ENCODE results near the gene NPBWR2.
"Not testable (repeated sequence)": the region's sequence is repeated elsewhere in the genome, so short reads cannot be mapped to it uniquely, and the experiment has no call there.

NPBWR2 gene

DNA sequence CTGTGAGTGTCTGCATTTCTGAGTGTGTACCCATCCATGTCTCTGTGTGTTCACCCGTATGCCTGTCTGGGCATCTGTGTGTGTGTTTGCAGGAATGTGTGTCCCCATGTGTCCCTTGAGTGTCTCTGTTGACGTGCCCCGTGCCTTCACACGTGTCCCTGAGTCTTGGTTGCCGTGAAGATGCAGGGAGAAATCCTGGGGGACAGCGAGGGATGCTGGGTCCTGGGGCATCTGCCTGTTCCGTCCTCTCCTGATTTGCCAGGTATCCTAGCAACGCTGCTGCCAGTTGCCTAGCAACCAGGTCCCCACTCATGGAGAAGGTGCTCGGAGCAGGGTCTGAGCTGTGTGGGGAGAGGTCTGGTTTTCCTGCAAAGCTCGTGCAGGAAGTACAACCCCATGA, 17.2 kb downstream of the NPBWR2 start:
- Histone ChIP-seq H3K79me2 (ENCODE audit: control insufficient read depth, insufficient read depth, low read length, unreplicated experiment) (no peaks in the 10 kb centered on the region), H3K36me3 (ENCODE audit: insufficient read depth, low read length) (no peaks in the 10 kb centered on the region), H2AFZ (ENCODE audit: low read length, unreplicated experiment) (no peak overlapping the region), H3K27ac (ENCODE audit: low read depth, low read length) (no peak overlapping the region), H3K4me1 (ENCODE audit: control insufficient read depth, insufficient read depth, low read length, unreplicated experiment) (no peaks in the 10 kb centered on the region), H3K4me3 (ENCODE audit: low read depth, low read length) (no peak overlapping the region), H3K27me3 (ENCODE audit: insufficient read depth, low read length) (peaks cover 17% of the 10 kb centered on the region)

DNA sequence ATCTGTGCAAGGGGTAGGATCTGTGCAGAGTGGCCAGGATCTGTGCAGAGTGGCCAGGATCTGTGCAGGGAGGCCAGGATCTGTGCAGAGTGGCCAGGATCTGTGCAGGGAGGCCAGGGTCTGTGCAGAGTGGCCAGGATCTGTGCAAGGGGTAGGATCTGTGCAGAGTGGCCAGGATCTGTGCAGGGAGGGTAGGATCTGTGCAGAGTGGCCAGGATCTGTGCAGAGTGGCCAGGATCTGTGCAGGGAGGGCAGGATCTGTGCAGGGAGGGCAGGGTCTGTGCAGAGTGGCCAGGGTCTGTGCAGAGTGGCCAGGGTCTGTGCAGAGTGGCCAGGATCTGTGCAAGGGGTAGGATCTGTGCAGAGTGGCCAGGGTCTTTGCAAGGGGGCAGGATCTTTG, 18.8 kb downstream of the NPBWR2 start:
- H2AFZ ChIP-seq (ENCODE audit: low read length, unreplicated experiment); H3K4me3 ChIP-seq (ENCODE audit: low read depth, low read length); H3K36me3 ChIP-seq (ENCODE audit: insufficient read depth, low read length); H3K79me2 ChIP-seq (ENCODE audit: control insufficient read depth, insufficient read depth, low read length, unreplicated experiment); H3K27ac ChIP-seq (ENCODE audit: low read depth, low read length); H3K4me1 ChIP-seq (ENCODE audit: control insufficient read depth, insufficient read depth, low read length, unreplicated experiment): not testable (repeated sequence)
- peaks cover 32% of the 10 kb centered on the region for H3K27me3 ChIP-seq (ENCODE audit: insufficient read depth, low read length)

GRCh38 chr20:64087226-64087825, 20.0 kb downstream of the NPBWR2 start:
- H3K4me3 ChIP-seq (ENCODE audit: low read depth, low read length); H3K27ac ChIP-seq (ENCODE audit: low read depth, low read length); H2AFZ ChIP-seq (ENCODE audit: low read length, unreplicated experiment); H3K79me2 ChIP-seq (ENCODE audit: control insufficient read depth, insufficient read depth, low read length, unreplicated experiment); H3K36me3 ChIP-seq (ENCODE audit: insufficient read depth, low read length); H3K4me1 ChIP-seq (ENCODE audit: control insufficient read depth, insufficient read depth, low read length, unreplicated experiment): not testable (repeated sequence)
- peaks cover 32% of the 10 kb centered on the region for H3K27me3 ChIP-seq (ENCODE audit: insufficient read depth, low read length)

DNA sequence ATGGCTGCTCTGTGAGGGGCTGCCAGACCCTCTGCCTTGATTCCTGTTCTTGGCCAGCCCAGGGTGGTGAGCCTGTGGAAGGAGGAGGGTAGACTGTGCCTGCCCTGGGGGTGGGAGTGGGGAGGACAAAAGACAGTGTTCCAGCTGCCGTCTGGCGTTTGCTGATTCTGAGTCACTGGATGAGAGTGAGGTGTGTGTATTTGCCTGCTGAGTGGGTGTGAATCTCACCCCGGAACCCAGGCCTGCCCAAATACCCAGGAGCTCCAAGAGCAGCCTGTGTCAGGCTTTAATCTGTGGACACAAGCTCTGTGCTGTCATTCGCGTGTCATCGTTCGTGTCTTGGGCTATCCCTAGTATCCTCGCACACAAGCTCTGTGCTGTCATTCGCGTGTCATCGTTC, 20.6 kb downstream of the NPBWR2 start:
- Histone ChIP-seq H3K4me3 (ENCODE audit: low read depth, low read length) (no peak overlapping the region), H3K27ac (ENCODE audit: low read depth, low read length) (no peak overlapping the region), H3K79me2 (ENCODE audit: control insufficient read depth, insufficient read depth, low read length, unreplicated experiment) (no peaks in the 10 kb centered on the region), H3K27me3 (ENCODE audit: insufficient read depth, low read length) (peaks cover 32% of the 10 kb centered on the region), H3K36me3 (ENCODE audit: insufficient read depth, low read length) (no peaks in the 10 kb centered on the region), H3K4me1 (ENCODE audit: control insufficient read depth, insufficient read depth, low read length, unreplicated experiment) (peaks cover 4% of the 10 kb centered on the region), H2AFZ (ENCODE audit: low read length, unreplicated experiment) (no peak overlapping the region)

- H3K79me2 ChIP-seq (ENCODE audit: control insufficient read depth, insufficient read depth, low read length, unreplicated experiment), result no peaks in the 10 kb centered on the region
- H3K27ac ChIP-seq (ENCODE audit: low read depth, low read length), result no peak overlapping the region
- peaks cover 11% of the 10 kb centered on the region for H3K4me1 ChIP-seq (ENCODE audit: control insufficient read depth, insufficient read depth, low read length, unreplicated experiment)
- H2AFZ ChIP-seq (ENCODE audit: low read length, unreplicated experiment), result no peak overlapping the region
- peaks cover 32% of the 10 kb centered on the region for H3K27me3 ChIP-seq (ENCODE audit: insufficient read depth, low read length)
- no peak overlapping the region for H3K4me3 ChIP-seq (ENCODE audit: low read depth, low read length)
- no peaks in the 10 kb centered on the region for H3K36me3 ChIP-seq (ENCODE audit: insufficient read depth, low read length)
Measured at GRCh38 chr20:64084685-64085152, 22.6 kb downstream of the NPBWR2 start.

DNA sequence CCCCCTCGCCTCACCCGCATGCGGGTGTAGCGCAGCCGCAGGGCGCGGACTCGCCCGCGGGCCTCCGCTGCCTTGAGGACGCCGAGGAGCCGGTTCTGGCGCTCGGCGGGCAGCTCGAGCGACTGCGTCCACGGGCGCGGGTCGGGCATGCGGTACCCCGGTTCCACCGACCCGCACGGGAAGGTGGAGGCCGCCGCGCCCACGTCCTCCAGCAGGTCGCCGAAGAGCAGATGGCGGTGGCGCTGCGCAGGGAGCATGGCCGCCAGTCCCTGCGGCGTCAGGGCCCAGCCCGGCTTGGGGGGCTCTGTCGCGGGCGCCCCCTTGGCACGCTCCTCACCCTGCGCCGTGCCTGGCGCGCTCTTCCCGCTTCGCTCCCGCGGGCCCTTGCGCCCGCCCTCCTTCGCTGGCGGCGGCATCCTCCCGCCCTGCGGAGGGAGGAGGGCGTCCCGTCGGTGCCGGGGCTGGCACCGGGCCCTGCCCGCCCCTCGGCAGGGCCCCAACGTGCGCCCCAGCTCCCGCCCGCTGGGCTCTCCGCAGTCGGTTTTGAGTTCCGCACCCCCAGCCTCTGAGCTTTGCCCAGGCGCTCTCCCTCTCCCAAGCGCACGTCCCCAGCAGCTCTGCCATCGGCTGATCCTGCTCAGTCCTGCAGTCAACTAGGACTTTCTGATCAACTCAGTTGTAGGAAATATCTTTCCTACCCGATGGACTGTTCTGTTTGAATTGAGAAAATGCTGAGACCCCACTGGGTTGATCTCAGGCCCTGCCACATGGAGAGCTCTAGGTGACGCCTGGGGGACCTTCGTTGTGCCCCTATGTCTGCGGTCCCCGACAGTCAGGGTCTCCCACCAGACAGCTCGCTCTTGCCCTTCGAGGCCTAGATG, 23.3 kb downstream of the NPBWR2 start, which contains the start of gene LKAAEAR1:
TSS of gene LKAAEAR1 (minus strand) at position 595 of the 881 bp plus-strand sequence. CDS start at position 416, 179 bp downstream.
- Histone ChIP-seq H3K79me2 (ENCODE audit: control insufficient read depth, insufficient read depth, low read length, unreplicated experiment) (no peaks in the 10 kb centered on the region), H3K27me3 (ENCODE audit: insufficient read depth, low read length) (peaks cover 32% of the 10 kb centered on the region), H2AFZ (ENCODE audit: low read length, unreplicated experiment) (peak within 1 kb of the TSS; percentile 53), H3K36me3 (ENCODE audit: insufficient read depth, low read length) (no peaks in the 10 kb centered on the region), H3K4me1 (ENCODE audit: control insufficient read depth, insufficient read depth, low read length, unreplicated experiment) (peaks cover 11% of the 10 kb centered on the region), H3K4me3 (ENCODE audit: low read depth, low read length) (peak within 1 kb of the TSS; percentile 48), H3K27ac (ENCODE audit: low read depth, low read length) (no peak within 1 kb of the TSS)

DNA sequence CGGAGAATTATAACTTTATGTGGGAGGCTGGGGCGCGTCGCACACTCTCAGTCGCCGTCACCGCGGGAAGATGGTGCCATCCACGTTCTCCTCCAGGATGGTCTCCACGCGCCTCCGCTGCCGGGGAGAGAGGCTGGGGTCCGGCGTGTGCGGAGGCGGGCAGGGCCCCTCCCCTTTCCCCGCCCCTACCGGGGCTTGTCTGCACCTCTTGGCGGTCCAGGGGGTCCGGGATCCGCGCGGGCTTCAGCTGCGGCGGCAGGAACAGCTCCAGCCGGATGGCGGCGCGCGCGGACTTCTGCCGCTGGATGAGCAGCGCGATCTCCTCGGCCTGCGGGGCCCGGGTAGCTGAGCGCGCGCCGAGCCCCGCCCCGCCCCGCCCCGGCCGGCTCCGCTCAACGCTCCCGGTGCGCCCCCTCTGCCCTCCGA, 24.0 kb downstream of the NPBWR2 start:
- Histone ChIP-seq H3K79me2 (ENCODE audit: control insufficient read depth, insufficient read depth, low read length, unreplicated experiment) (no peaks in the 10 kb centered on the region), H3K4me1 (ENCODE audit: control insufficient read depth, insufficient read depth, low read length, unreplicated experiment) (peaks cover 18% of the 10 kb centered on the region), H2AFZ (ENCODE audit: low read length, unreplicated experiment) (peak overlapping the region; percentile 53), H3K27ac (ENCODE audit: low read depth, low read length) (no peak overlapping the region), H3K27me3 (ENCODE audit: insufficient read depth, low read length) (peaks cover 32% of the 10 kb centered on the region), H3K4me3 (ENCODE audit: low read depth, low read length) (peak overlapping the region; percentile 48), H3K36me3 (ENCODE audit: insufficient read depth, low read length) (no peaks in the 10 kb centered on the region)

DNA sequence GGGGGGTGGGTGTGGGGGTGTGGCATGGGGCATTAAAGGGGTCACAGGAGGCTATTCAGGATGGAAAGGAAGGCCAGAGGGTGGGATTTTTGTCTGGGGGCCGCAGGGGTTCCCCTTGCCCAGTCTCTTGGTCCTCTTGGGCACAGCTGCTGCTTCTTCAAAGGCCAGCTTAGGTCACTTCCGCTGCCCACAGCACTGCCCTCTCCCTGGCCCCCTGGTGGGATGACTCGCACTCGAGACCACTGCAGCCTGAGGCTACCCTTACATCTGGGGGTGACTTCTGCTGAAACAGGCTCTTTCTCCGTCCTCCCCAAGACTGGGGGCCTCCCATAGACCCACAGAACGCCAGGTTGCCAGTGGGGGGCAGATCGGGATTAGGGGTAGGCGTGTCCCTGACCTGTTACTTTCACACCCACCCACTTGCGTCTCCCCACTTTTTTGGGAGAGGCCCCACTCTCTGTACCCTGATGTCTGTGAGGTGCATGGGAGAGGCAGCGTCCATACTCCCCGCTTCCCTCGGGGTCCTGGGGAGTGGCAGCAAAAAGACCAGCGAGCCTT, 24.5 kb downstream of the NPBWR2 start:
- H3K27me3 ChIP-seq (ENCODE audit: insufficient read depth, low read length), result peaks cover 32% of the 10 kb centered on the region
- H3K4me1 ChIP-seq (ENCODE audit: control insufficient read depth, insufficient read depth, low read length, unreplicated experiment), result peaks cover 23% of the 10 kb centered on the region

GRCh38 chr20:64082126-64082731, 25.1 kb downstream of the NPBWR2 start:
- peaks cover 5% of the 10 kb centered on the region for H3K79me2 ChIP-seq (ENCODE audit: control insufficient read depth, insufficient read depth, low read length, unreplicated experiment)
- H3K36me3 ChIP-seq (ENCODE audit: insufficient read depth, low read length), result no peaks in the 10 kb centered on the region
- H3K4me3 ChIP-seq (ENCODE audit: low read depth, low read length), result no peak overlapping the region
- H2AFZ ChIP-seq (ENCODE audit: low read length, unreplicated experiment), result no peak overlapping the region
- no peak overlapping the region for H3K27ac ChIP-seq (ENCODE audit: low read depth, low read length)
- H3K27me3 ChIP-seq (ENCODE audit: insufficient read depth, low read length), result peaks cover 32% of the 10 kb centered on the region
- H3K4me1 ChIP-seq (ENCODE audit: control insufficient read depth, insufficient read depth, low read length, unreplicated experiment), result peaks cover 23% of the 10 kb centered on the region

More for the DNA sequence above, 24.5 kb downstream of the NPBWR2 start:
- Histone ChIP-seq H3K79me2 (ENCODE audit: control insufficient read depth, insufficient read depth, low read length, unreplicated experiment) (peaks cover 4% of the 10 kb centered on the region), H3K27ac (ENCODE audit: low read depth, low read length) (no peak overlapping the region), H3K36me3 (ENCODE audit: insufficient read depth, low read length) (no peaks in the 10 kb centered on the region), H3K4me3 (ENCODE audit: low read depth, low read length) (peak overlapping the region; percentile 48), H2AFZ (ENCODE audit: low read length, unreplicated experiment) (no peak overlapping the region)

DNA sequence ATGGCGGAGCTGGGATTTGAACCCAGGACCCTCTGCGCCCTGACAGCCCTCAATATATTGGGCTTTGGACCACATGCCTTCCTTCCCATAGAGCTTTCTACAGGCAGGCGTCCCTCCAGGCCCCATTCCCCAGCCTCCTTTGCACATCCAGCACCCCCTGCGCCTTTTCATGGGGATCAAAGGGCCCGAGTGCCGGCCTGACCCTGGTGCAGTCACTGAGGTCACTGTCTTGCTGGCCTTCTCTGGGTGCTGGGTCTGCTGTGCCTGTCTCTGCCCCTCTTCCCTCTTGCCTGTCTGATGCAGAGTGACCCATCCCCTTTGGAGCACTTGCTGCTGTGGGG, 25.8 kb downstream of the NPBWR2 start:
- Histone ChIP-seq H3K79me2 (ENCODE audit: control insufficient read depth, insufficient read depth, low read length, unreplicated experiment) (peaks cover 5% of the 10 kb centered on the region), H3K36me3 (ENCODE audit: insufficient read depth, low read length) (no peaks in the 10 kb centered on the region), H3K4me3 (ENCODE audit: low read depth, low read length) (no peak overlapping the region), H3K4me1 (ENCODE audit: control insufficient read depth, insufficient read depth, low read length, unreplicated experiment) (peaks cover 23% of the 10 kb centered on the region), H3K27me3 (ENCODE audit: insufficient read depth, low read length) (peaks cover 29% of the 10 kb centered on the region), H3K27ac (ENCODE audit: low read depth, low read length) (no peak overlapping the region), H2AFZ (ENCODE audit: low read length, unreplicated experiment) (no peak overlapping the region)
